Stimulated activated CD8-positive, alpha-beta memory T cell treated with anti-CD3 and anti-CD28 coated beads, Interleukin-4, amount 100 ng/mL, for 48 hours (primary cell): ENCODE data around the gene ANKRD31.
"Not testable (repeated sequence)": the region's sequence is repeated elsewhere in the genome, so short reads cannot be mapped to it uniquely, and the experiment has no call there.

Experiments used
- DNase-seq: peaks from one replicate; pipeline ENCODE4 v3.0.0-alpha.2; 2020

ANKRD31 gene

DNA sequence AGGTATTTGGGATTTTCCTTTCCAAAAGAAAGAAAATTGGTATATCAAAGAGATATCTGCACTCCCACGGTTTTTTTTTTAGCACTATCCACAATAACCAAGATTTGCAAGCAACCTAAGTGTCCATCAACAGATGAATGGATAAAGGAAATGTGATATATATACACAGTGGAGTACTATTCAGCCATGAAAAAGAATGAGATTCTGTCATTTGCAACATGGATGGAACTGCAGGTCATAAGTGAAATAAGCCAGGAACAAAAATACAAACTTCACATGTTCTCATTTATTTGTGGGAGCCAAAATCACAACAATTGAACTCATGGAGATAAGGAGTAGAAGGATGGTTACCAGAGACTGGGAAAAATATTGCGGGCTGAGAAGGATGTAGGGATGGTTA, 9.8 kb downstream of the ANKRD31 start:
- DNase-seq, result no peak

DNA sequence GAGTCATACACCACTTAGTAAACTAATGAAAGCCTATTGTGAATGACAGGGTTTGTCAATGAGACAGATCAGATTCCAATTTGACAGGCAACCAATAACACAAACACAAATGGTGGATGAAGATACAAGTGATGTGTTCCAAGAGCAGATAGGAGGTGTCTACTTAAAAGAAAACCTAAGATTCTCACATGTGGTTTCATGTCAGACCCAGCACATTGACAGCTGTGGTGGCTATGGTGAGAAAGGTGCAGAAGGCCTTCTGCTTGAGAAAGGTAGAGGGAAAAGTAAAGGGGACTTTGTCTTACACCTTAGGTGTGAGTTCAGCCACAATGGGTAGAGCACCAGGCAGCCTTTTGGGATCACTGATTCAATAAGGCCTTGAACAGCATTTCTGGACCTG, 11.2 kb downstream of the ANKRD31 start:
- no peak for DNase-seq

DNA sequence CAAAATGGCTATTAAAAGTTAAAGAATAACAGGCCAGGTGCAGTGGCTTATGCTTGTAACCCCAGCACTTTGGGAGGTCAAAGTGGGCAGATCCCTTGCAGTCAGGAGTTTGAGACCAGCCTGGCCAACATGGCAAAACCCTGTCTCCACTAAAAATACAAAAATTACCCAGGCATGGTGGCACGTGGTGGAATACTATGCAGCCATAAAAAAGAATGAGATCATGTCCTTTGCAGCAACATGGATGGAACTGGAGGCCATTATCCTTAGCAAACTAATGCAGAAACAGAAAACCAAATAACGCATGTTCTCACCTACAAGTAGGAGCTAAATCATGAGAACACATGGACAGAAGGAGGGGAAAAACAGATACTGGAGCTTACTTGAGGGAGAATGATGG, 15.9 kb downstream of the ANKRD31 start:
- not testable (repeated sequence) for DNase-seq

DNA sequence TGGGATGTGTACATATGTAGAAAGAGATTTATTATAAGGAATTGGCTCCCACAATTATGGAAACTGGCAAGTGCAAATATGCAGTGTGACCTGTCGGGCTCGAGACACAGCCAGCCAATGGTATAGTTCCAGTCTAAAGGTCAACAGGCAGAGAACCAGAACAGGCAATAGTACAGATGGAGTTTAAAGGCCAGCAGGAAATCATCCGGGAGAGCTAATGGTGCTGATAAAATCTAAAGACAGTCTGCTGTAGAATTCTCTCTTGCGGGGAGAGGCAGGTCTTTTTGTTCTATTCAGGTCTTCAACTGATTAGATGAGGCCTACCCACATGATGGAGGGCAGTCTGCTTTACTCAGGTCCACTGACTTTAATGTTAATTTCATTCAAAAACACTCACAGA, 21.8 kb downstream of the ANKRD31 start:
- DNase-seq, result no peak

DNA sequence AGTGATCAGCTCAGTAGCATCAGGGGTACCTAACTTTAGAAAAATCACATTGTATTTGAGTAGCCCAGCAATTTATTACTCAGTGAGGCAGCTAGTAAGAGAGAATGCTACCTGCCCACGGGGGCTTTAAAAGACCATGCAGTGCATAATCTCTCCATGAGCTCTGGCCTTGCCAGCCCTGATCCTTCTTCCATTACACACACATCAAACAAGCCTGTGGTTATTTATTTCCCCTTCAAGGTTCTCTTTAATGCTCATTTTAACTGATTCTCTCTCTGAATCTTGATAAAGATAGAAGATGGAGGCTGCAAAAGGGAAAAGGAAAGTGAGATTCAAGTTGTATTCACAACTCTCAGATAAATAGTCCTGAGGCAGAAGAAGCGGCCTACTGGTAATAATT, 22.3 kb downstream of the ANKRD31 start:
- DNase-seq, result no peak

DNA sequence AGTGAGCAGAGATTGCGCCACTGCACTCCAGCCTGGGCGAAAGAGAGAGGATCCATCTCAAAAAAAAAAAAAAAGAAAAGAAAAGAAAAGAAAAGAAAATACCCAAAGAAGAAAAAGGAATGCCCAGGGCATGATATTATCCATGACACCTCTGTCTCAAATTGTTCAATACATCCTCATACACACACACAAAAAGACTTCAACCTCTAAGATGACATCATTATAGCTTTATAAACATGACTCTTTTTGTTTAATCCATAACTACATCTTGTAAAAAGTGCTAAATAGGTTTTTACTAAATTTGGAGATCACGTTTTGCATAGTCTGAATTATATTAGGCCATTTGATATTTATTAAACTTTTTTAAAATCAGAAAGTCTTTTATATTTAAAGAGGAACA, 33.1 kb downstream of the ANKRD31 start:
- DNase-seq, result no peak

DNA sequence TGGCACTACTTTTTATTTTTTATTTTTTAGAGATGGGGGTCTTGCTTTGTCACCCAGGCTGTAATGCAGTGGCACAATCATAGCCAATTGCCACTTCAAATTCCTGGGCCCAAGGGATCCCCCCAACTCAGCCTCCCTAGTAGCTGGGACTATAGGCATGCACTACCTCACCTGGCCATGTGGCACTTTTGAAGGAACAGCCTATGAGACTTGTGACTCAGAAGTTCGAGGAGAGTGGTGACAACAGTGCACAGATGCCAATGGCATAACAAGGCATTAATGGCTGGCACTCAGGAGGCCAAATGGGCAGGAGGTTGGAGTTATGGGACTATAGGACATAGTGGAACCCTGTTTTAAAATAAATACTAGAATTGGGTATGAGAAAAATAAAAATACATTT, 33.7 kb downstream of the ANKRD31 start:
- no peak for DNase-seq

DNA sequence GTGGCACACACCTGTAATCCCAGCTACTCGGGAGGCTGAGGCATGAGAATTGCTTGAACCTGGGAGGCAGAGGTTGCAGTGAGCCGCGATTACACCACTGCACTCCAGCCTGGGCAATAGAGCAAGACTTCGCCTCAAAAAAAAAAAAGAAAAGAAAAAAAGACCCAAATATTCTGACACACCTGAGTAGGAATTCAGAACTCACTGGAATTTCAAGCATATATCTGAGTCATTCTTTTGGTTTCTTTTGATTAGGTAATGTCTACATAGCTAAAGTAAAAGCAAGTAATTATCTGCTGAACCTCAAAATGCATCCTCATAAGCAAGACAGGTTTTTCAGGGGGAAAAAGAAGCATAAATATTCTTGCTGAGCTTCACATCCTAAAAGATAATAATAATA, 35.9 kb downstream of the ANKRD31 start:
- DNase-seq, result no peak

DNA sequence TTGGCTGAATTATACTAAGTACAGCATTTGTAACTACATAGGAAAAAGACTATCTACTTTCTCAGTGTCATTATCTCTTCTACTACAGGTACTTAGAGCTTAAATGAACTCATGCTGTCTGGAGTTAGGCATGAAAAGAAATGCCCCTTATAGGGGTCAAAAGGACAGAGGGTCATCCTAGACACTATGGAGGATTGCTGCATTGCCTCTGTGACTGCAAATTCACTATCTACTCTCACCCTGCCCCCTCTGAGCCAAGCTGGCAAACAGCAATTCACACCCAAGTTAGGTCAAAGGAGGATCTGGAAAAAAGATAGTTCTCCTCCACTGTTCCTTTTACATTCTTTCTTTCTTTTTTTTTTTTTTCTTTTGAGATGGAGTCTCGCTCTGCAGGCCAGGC, 36.7 kb downstream of the ANKRD31 start:
- no peak for DNase-seq

DNA sequence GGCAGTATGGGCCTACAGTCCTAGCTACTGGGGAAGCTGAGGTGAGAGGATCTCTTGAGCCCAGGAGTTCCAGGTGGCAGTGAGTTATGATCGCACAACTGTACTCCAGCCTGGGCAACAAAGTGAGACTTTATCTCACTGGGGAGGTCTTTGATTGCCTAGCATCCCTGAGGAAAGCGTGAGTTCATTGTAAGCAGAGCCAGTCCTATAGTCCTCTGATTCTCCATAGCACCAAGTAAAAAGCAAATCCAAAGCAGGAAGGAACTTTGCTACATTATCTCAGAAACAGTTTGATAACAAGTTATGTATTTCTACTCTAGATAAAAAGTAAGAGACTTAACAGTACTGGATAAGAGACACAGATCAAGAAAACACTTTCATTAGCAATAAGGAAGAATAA, 37.6 kb downstream of the ANKRD31 start:
- no peak for DNase-seq

DNA sequence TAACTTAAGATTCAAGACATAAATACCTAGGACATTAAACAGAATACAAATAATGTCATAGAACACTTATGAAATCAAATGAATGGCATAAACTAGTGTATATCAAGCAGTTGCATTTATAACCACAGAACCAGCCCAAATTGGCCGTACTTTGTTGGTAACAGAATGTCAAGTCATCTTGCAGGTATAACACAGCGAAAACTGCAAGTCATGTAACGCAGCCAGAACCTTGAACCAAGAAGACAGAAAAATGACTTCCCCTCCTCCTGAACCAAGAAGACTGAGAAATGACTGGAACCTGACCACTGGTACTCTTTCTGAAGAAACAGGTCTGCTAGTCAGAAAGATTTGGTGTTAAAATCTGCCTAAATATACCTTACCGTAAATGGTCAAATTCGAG, 38.9 kb downstream of the ANKRD31 start:
- no peak for DNase-seq

DNA sequence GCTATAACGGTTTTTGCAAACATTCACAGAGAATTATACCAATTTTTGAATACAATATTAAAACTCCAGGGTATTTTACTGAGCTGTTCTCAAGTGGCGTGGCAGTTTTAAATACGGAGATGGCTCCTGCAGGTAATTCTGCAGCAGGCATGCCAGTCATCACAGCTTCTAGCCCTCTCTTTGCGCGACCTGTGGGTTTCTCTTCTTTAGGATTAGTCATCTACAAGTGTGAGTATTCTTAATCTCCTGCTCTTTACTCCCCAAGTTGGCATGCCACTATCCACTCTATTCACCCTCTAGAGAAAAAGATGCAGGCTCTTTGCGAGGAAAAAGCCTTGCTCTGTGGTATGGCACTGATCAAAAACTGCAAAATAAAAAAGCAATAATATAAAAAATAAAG, 43.9 kb downstream of the ANKRD31 start:
- DNase-seq, result peak; percentile 31

DNA sequence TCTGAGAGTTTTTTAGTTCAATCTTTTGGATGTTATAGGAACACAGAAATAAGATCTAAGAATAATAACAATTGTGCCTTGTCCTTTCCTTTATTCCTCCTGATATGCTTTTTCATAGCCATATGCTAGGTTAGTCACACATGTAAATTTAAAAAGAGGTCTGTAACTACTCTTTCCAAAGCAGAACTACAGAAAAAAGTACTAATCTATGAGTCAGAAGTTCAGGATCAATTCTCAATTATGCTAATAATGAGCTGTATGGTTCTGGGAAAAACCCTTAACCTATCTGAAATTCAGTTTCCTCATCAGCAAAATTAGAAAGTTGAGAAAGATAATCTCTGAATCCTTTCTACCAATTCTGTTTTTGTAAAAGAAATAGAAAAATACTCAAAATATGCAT, 44.4 kb downstream of the ANKRD31 start:
- DNase-seq, result no peak

DNA sequence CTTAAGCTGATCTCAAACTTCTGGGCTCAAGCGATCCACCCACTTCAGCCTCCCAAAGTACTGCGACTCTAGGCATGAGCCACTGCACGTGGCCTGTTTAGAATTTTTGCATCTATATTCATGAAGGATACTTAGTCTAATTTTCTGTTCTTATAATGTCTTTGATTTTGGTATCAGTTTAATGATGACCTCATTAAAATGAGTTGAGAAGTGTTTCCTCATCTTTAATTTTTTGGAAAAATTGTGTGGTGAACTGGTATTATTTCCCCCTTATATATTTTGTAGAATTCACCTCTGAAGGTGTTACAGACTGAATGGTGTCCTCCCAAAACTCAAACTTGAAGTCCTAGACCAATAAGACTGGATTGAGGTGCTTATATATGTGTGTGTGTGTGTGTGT, 46.5 kb downstream of the ANKRD31 start:
- no peak for DNase-seq

DNA sequence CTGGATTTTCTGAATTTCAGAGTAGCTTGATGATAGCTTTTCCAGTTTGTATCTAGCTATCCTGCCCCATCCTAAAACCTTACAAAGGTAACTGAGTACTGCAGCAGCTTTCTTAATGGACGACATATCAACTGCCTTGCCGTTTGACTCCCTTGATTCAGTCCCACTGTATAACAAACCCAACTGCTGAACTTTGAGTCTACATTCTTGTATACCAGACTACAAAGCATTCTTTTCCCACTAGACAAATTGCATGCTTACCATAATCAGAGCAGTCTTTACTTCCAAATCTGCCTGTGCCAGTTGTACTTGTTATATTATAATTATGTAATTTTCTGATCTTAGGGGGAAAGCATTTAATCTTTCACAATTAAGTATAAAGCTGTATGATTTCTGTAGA, 47.3 kb downstream of the ANKRD31 start:
- no peak for DNase-seq

DNA sequence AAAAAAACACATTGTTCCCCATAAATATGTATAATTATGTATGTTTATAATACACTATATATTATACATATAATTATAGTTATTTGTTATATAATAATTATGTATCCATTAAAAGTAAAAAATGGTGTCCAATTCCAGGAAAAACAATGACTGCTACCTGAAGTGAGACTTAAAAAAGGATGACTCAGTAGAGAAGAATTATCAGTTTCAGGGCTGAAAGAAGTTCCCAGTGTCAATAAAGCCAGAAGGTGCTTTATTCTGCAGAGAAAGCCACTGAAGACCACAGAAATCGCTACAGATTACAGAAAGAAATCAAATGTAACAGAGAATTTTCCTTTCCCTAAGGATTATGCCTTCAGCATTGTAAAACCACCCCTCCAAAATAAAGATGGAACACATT, 50.9 kb downstream of the ANKRD31 start:
- no peak for DNase-seq

DNA sequence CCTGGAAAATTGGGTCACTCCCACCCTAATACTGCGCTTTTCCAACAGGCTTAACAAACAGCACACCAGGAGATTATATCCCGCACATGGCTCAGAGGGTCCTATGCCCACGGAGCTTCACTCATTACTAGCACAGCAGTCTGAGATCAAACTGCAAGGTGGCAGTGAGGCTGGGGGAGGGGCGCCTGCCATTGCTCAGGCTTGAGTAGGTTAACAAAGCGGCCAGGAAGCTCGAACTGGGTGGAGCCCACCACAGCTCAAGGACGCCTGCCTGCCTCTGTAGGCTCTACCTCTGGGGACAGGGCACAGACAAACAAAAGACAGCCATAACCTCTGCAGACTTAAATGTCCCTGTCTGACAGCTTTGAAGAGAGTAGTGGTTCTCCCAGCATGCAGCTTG, 60.7 kb downstream of the ANKRD31 start:
- DNase-seq, result not testable (repeated sequence)

DNA sequence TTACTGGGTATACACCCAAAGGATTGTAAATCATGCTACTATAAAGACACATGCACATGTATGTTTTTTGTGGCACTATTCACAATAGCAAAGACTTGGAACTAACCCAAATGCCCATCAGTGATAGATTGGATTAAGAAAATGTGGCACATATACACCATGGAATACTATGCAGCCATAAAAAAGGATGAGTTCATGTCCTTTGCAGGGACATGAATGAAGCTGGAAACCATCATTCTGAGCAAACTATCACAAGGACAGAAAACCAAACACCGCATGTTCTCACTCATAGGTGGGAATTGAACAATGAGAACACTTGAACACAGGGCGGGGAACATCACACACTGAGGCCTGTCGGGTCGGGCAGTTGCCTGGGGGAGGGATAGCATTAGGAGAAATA, 61.8 kb downstream of the ANKRD31 start:
- not testable (repeated sequence) for DNase-seq

DNA sequence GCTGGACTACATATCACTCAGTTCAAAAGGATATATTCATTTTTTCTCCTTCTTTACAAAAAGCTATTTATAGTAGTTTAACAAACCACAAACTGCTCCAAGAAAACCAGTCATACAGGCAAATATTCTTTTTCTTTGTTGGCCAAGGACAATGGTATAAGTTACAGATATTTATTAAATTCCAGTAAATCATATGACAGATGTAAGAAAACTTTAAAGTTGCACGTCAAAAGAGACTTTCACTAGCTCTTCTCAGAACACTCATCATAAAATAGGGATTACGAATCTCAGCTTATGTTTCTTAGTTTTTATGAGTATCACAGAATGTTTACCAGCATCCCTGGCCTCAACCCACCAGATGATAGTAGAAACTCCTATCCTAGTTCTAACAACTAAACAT, 67.2 kb downstream of the ANKRD31 start:
- DNase-seq, result no peak

DNA sequence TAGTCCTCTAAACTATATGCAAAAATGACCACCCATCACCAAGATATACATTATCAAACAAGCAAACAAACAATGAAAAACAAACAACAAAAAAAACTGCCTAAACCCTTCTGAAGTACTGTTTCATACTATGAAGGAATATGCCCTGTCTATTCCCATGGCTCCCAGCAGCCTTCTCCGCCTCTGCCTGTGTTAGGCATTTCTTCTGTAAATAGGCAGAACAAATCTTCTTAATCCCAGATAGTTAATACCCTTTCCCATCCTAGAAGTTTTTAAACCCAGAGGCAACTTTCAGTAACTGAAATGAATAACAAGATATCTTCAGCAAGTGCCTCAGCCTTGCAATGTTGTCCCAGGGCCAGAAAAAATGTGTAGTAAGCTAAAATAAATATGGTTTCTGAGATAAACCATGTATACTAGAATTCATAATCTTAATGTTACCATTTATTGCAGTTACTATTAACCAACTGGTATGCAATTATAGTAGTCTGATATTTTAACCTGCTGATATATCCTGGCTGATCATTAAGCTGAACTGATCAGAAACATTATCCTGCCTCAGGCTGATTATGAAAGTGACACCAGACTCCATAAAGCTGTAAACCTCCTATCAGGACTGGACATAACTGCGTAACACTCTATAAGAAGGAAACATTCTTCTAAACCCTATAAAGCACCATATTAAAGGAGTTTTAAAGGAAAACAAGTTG, 68.5 kb downstream of the ANKRD31 start:
- no peak for DNase-seq

DNA sequence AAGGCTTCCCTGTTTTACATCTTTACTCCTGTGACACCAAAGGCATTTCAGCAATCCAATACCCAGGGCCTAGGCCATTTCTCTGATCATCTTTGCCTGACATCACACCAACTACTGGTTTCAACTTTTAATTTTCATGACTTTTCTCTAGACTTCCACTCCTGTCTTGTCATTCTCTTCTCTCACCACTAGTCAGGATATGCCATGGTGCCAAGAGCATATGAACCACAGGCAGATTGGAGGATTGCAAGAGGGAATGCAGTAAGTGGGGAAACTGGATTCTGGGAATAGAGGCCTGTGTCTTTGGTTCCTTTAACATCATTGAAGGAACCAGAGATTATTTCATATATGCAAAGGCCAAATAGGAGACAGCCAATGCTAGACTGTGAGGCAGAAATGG, 69.3 kb downstream of the ANKRD31 start:
- no peak for DNase-seq

DNA sequence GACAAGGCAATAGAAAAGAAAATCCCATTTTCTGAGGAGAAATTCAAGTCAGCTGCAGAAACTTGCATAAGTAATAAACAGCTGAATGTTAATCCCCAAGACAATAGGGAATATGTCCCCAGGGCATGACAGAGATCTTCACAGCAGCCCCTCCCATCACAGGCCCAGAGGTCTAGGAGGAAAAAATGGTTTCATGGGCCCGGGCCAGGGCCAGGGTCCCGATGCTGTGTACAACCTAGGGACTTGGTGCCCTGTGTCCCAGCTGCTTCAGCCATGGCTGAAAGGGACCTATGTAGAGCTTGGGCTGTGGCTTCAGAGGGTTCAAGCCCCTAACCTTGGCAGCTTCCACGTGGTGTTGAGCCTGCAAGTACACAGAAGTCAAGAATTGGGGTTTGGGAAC, 75.2 kb downstream of the ANKRD31 start:
- DNase-seq, result not testable (repeated sequence)

DNA sequence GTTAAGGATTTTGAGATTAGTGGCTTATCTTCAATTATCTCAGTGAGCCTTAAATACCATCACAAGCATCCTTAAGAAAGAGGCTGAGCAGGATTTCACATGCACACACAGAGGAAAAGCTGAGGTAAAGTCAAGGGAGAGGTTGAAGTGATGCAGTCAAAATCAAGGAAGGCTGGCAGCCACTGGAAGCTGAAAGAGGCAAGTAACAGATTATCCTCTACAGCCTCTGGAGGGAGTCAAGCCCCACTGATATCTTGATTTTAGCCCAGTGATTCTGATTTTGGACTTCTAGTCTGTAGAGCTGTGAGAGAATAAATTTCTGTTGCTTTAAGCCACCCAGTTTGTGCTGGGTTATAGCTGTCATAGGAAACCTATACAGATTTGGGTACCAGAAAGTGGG, 80.1 kb downstream of the ANKRD31 start:
- no peak for DNase-seq

DNA sequence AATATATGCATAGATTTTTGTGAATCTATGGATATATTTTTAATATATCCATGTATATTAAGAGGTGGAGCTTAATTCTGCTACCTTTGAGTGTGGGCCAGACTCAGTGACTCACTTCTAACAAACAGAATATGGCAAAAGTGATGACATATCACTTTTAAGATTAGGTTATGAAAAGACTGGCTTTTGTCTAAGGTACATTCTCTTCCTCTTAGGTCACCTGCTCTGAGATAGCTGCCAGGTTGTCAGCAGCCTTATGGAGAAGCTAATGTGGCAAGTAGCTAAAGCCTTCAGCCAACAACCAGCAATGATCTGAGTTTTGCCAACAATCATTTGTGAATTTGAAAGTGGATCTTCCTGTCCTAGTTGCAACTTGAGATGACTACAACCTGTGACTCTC, 83.8 kb downstream of the ANKRD31 start:
- DNase-seq, result no peak

DNA sequence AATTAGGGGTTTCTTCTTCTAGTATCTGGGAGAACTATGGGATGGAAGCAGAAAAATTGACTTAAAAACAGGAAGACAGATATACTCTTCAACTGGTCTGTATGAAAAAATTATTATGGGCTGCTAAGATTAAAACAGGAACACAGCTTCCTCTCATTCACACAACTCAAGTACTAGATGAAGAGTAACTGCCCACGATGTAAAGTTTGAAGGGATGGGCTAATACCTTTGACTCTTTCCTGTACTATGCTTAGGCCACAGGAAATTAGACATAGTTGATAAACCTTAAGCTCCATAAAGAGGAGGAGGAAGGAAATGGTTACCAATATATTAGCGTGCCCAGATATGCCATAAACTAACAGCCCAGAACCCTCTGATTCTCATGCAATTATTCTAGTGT, 88.6 kb downstream of the ANKRD31 start:
- DNase-seq, result no peak
